Subcutaneous adipose tissue (tissue), 4 donors: ENCODE measurements around the gene LRP1B. TPM values are rescaled to one million over a fixed set of nuclear protein-coding genes. Genes with fewer than 3 reads are reported as not detected.

Experiments
- total RNA-seq, 4 donors: library from RNA; depleted of rRNA; stranded (reverse); fragments of >200 nt; gene quantifications; one replicate each; pipeline ENCODE4 v1.1.0, GENCODE V29; 2016
- TF ChIP-seq, protein P1 (sequence below): fragments of 450-650 bp; IDR thresholded peaks from one replicate; pipeline ENCODE4 v1.5.1; 2016; ENCODE audit warnings: low read depth, mild to moderate bottlenecking, control low read depth, antibody characterized with exemption, moderate library complexity

The LRP1B gene
- total RNA-seq, 4 donors from 2014 or later, result 4.2 to 50.2 (median 14.7) TPM

DNA sequence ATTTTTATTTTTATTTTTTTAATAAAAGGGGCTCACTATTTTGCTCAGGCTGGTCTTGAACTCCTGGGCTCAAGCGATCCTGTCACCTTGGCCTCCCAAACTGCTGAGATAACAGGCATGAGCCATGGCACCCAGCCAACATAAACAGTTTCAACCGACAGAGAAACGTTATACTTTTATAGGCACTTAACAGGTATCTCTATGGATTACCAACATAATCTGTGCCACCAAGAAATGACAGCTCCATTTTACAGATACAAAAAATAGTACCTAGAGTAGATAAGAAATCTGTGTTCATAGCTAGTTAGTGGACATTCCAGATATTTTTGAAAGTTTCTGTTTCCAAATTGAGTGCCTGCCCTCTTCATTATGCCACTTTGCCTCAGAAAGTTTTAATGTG, 1316.7 kb downstream of the LRP1B start:
- TF ChIP-seq, protein P1, sequence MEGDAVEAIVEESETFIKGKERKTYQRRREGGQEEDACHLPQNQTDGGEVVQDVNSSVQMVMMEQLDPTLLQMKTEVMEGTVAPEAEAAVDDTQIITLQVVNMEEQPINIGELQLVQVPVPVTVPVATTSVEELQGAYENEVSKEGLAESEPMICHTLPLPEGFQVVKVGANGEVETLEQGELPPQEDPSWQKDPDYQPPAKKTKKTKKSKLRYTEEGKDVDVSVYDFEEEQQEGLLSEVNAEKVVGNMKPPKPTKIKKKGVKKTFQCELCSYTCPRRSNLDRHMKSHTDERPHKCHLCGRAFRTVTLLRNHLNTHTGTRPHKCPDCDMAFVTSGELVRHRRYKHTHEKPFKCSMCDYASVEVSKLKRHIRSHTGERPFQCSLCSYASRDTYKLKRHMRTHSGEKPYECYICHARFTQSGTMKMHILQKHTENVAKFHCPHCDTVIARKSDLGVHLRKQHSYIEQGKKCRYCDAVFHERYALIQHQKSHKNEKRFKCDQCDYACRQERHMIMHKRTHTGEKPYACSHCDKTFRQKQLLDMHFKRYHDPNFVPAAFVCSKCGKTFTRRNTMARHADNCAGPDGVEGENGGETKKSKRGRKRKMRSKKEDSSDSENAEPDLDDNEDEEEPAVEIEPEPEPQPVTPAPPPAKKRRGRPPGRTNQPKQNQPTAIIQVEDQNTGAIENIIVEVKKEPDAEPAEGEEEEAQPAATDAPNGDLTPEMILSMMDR, result no peak

- TF ChIP-seq, protein P1, result no peak
Measured at GRCh38 chr2:140808820-140809219, 1322.0 kb downstream of the LRP1B start.

DNA sequence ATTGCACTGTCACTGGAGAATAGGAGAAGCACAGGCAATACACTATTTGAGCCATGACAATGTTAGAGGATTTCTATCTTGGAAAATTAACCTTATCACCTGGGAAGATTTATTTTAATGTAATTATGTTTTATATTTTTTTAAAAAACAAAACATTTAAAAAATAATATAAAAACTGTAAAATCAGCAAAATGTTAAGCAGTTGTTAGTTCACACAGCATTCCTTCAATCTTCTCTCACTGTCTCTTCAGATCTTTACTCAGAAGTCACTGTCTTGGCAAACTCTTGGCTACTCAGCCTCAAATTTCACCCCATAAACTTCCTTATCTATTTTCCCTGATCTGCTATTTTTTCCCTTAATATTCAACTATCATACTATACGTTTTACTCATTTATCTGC, 1322.6 kb downstream of the LRP1B start:
- TF ChIP-seq, protein P1, result no peak

DNA sequence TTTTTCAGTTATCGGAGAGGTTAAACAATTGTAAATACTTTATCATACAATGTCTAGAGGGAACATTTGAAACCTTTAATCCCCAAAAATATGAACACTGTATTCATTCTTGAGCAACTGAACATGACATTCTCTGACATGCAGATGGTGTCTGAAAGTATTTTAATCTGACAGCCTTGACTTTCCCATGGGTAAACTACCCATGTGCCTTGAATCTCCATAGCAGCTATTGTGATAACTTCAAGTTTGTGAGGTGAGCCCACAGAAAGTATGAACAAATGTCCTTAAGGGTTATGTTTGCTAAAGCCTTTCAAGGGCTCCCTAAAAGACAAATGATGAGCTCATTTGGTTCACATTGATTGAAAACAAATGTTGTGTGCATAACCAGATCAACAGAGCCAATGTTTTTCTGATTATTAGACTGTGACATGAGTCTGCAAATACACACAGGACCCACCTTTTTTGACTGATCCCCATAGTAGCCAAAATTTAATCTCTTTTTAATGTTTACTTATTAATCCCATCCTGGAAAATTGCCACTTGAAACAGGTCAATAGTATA, 1326.0 kb downstream of the LRP1B start:
- TF ChIP-seq, protein P1, result no peak

- TF ChIP-seq, protein P1, result no peak
Measured at GRCh38 chr2:140801311-140801710, 1329.5 kb downstream of the LRP1B start.

DNA sequence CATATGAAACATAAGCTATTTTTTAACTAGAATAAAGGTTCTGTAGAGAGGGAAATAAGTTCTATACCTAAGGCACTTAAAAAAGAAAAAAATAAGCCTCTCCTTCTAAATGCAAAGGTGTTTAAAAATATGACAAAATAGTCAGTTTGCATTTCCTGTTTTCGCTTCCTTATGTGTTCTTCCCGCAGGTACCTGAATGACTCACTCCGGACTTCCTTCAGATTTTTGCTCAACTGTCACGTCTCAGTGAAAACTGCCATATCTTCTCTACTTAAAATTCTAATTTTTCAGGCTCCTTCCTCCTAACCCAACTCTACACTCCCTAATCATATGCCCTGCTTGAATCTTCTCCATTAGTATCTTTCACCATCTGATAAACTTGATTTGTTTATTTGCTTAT, 1333.1 kb downstream of the LRP1B start:
- TF ChIP-seq, protein P1, result no peak

- TF ChIP-seq, protein P1, result no peak
Measured at GRCh38 chr2:140791802-140792201, 1339.0 kb downstream of the LRP1B start.
